OCI-LY3 (cell line): ENCODE measurements around the gene SPATA2.
"Not testable (repeated sequence)": the region's sequence is repeated elsewhere in the genome, so short reads cannot be mapped to it uniquely, and the experiment has no call there.

ENCODE experiments used
- H2AFZ ChIP-seq: fragments of 200-600, 300-600 bp; shearing (Covaris generic); 2 replicates; pipeline ENCODE4 v1.6.0; 2014; ENCODE audit warnings: antibody characterized with exemption, low read depth, low read length
- H3K27ac ChIP-seq: fragments of 200-600, 300-600 bp; sonication (generic); 2 replicates; pipeline ENCODE4 v1.5.1; 2014; ENCODE audit warnings: mild to moderate bottlenecking, low read length, moderate library complexity, mixed read lengths
- H3K27me3 ChIP-seq: fragments of 200-600, 300-600 bp; sonication (generic); 2 replicates; pipeline ENCODE4 v1.6.1; 2014; ENCODE audit warnings: low read depth, low read length, mixed read lengths
- H3K36me3 ChIP-seq: fragments of 200-600, 300-600 bp; sonication (generic); replicated peaks from 2 replicates; pipeline ENCODE3; 2014; ENCODE audit warnings: low read depth, low read length, mixed read lengths
- H3K4me1 ChIP-seq: fragments of 300-600, 200-600 bp; sonication (generic); 2 replicates; pipeline ENCODE4 v1.6.1; 2014; ENCODE audit warnings: low read length, mixed read lengths
- H3K4me2 ChIP-seq: fragments of 200-600, 300-600 bp; sonication (generic); 2 replicates; pipeline ENCODE4 v1.6.1; 2014; ENCODE audit warnings: low read length, mixed read lengths
- H3K4me3 ChIP-seq: fragments of 300-600, 200-600 bp; sonication (generic); 2 replicates; pipeline ENCODE4 v1.5.1; 2014; ENCODE audit warnings: antibody characterized with exemption, mild to moderate bottlenecking, low read length, moderate library complexity
- H3K79me2 ChIP-seq: fragments of 300-600, 200-600 bp; shearing (Covaris generic); 2 replicates; pipeline ENCODE4 v1.6.1; 2014; ENCODE audit warnings: mild to moderate bottlenecking, low read length, mixed read lengths
- H3K9ac ChIP-seq: fragments of 300-600, 200-600 bp; shearing (Covaris generic); 2 replicates; pipeline ENCODE4 v1.6.0; 2014; ENCODE audit warnings: mild to moderate bottlenecking, low read length, moderate library complexity
- H3K9me3 ChIP-seq: fragments of 200-600, 300-600 bp; shearing (Covaris generic); 2 replicates; pipeline ENCODE4 v1.6.1; 2014; ENCODE audit warnings: low read length, mixed read lengths; ENCODE audit not compliant: insufficient read depth
- H4K20me1 ChIP-seq: fragments of 200-600, 300-600 bp; sonication (generic); 2 replicates; pipeline ENCODE4 v1.6.1; 2016; ENCODE audit warnings: low read length, mixed read lengths; ENCODE audit not compliant: insufficient read depth
- EZH2phosphoT487 ChIP-seq: fragments of 200-600 bp; shearing (Covaris generic); IDR thresholded peaks from 2 replicates; pipeline ENCODE4 v1.6.1; 2018; ENCODE audit warnings: antibody characterized with exemption, mixed run types, low read depth
- TF ChIP-seq, protein P1 (sequence below): fragments of 200-600, 300-600 bp; sonication (generic); IDR thresholded peaks from 2 replicates; pipeline ENCODE4 v1.5.1; 2014; ENCODE audit warnings: antibody characterized with exemption, low read length, low read depth

Gene SPATA2

DNA sequence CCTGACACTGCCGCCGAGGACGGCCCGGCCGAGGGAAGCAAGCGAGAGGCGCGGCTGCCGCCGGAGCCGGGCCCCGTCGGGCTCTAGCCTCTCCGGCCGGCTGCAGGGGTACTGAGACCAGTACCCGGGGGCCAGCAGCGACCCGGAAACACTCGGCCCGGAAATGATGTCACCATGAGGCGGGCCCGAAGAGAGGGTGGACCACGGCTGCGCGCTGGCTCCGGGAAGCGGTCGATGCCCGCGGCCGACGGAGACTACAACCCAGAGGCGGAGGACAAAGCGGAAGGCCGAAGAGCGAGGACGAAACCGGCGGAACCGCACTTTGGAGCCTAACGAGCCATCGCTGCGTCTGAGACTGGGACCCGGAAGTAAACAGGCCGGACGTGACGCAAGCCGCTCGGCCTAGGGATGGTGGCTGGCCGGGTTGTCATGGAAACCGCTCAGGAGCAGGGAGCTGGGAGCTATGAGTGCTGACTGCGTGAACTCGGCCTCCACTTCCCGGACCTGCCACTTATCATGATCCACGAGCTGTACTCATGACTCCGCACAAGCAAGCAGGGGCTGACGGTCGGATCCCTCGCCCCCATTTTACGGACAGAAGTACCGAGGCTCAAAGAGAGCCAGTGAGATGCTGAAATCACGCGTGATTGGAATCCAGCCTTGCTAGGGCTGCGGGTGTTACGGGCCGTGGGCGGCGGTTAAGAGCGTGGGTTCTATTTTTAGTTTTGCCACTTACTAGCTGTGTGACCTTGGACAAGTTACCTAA, at the start of gene SPATA2:
TSS of gene SPATA2 (minus strand) at position 150 of the 766 bp plus-strand sequence. CDS start 7,039 bp downstream, outside the sequence.
- peak within 1 kb of the TSS; percentile 88 for H3K4me2 ChIP-seq
- peaks cover 22% of the 10 kb centered on the region for H4K20me1 ChIP-seq
- H3K9ac ChIP-seq: peak within 1 kb of the TSS; percentile 82
- H3K4me1 ChIP-seq: peaks cover 30% of the 10 kb centered on the region
- H3K79me2 ChIP-seq: peaks cover 48% of the 10 kb centered on the region
- peak within 1 kb of the TSS; percentile 88 for H3K27ac ChIP-seq
- no peaks in the 10 kb centered on the region for H3K9me3 ChIP-seq
- TF ChIP-seq EZH2phosphoT487: no peak
- TF ChIP-seq, protein P1, sequence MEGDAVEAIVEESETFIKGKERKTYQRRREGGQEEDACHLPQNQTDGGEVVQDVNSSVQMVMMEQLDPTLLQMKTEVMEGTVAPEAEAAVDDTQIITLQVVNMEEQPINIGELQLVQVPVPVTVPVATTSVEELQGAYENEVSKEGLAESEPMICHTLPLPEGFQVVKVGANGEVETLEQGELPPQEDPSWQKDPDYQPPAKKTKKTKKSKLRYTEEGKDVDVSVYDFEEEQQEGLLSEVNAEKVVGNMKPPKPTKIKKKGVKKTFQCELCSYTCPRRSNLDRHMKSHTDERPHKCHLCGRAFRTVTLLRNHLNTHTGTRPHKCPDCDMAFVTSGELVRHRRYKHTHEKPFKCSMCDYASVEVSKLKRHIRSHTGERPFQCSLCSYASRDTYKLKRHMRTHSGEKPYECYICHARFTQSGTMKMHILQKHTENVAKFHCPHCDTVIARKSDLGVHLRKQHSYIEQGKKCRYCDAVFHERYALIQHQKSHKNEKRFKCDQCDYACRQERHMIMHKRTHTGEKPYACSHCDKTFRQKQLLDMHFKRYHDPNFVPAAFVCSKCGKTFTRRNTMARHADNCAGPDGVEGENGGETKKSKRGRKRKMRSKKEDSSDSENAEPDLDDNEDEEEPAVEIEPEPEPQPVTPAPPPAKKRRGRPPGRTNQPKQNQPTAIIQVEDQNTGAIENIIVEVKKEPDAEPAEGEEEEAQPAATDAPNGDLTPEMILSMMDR: no peak
- peaks cover 9% of the 10 kb centered on the region for H3K36me3 ChIP-seq
- peak within 1 kb of the TSS; percentile 95 for H2AFZ ChIP-seq
- H3K4me3 ChIP-seq: peak within 1 kb of the TSS; percentile 85
- no peaks in the 10 kb centered on the region for H3K27me3 ChIP-seq

DNA sequence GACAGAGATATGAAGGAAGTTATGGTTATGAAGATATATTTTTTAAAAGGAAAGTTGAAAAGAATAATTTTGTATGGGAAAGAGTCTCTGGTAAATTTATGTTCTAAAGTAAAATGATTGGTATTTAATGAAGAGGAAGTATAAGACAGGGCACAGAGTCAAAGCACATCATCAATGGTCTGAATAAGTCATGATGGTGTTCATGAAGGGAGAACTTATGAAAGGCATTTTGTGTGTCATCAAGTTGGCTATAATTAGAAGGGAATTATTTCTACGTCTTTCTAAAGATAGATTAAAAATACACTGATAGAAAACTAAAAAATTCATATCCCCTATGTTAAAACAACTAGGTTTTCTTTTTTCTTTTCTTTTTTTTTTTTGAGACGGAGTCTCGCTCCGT, 46.1 kb upstream of the SPATA2 start:
- Histone ChIP-seq H3K4me3 (no peak overlapping the region), H3K4me2 (no peak overlapping the region), H3K27ac (no peak overlapping the region), H2AFZ (no peak overlapping the region), H3K27me3 (no peaks in the 10 kb centered on the region), H3K9ac (no peak overlapping the region), H4K20me1 (no peaks in the 10 kb centered on the region), H3K4me1 (peaks cover 39% of the 10 kb centered on the region), H3K79me2 (no peaks in the 10 kb centered on the region), H3K36me3 (peaks cover 20% of the 10 kb centered on the region), H3K9me3 (no peaks in the 10 kb centered on the region)
- no peak for TF ChIP-seq EZH2phosphoT487
- TF ChIP-seq, protein P1: no peak

DNA sequence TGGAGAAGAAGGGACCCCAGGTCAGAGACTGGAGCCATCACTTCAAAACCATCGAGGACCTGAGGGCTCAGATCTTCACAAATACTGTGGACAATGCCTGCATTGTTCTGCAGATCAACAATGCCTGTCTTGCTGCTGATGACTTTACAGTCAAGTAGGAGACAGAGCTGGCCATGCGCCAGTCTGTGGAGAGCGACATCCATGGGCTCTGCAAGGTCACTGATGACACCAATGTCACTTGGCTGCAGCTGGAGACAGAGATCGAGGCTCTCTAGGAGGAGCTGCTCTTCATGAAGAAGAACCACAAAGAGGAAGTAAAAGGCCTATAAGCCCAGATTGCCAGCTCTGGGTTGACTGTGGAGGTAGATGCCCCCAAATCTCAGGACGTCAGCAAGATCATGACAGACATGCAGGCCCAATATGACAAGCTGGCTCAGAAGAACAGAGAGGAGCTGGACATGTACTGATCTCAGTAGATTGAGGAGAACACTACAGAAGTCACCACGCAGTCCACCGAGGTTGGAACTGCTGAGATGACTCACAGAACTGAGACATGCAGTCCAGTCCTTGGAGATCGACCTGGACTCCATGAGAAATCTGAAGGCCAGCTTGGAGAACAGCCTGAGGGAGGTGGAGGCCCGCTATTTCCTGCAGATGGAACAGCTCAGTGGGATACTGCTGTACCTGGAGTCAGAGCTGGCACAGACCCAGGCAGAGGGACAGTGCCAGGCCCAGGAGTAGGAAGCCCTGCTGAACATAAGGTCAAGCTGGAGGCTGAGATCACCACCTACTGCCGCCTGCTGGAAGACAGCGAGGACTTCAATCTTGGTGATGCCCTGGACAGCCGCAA, 42.0 kb upstream of the SPATA2 start:
- peak overlapping the region; percentile 36 for H3K4me2 ChIP-seq
- peak overlapping the region; percentile 57; the same call in 1 of the 2 replicates for H3K9ac ChIP-seq
- H3K4me1 ChIP-seq: peaks cover 34% of the 10 kb centered on the region

More for the DNA sequence above, 42.0 kb upstream of the SPATA2 start:
- H3K4me3 ChIP-seq: peak overlapping the region; percentile 4; the same call in 1 of the 2 replicates
- TF ChIP-seq, protein P1: peak; percentile 24
- not testable (repeated sequence) for H2AFZ ChIP-seq, H3K27me3 ChIP-seq, H3K79me2 ChIP-seq, H4K20me1 ChIP-seq, H3K9me3 ChIP-seq
- H3K27ac ChIP-seq: peak overlapping the region; percentile 87
- peaks cover 49% of the 10 kb centered on the region for H3K36me3 ChIP-seq
